ENCODE results near the gene MAST4.

The MAST4 gene

DNA sequence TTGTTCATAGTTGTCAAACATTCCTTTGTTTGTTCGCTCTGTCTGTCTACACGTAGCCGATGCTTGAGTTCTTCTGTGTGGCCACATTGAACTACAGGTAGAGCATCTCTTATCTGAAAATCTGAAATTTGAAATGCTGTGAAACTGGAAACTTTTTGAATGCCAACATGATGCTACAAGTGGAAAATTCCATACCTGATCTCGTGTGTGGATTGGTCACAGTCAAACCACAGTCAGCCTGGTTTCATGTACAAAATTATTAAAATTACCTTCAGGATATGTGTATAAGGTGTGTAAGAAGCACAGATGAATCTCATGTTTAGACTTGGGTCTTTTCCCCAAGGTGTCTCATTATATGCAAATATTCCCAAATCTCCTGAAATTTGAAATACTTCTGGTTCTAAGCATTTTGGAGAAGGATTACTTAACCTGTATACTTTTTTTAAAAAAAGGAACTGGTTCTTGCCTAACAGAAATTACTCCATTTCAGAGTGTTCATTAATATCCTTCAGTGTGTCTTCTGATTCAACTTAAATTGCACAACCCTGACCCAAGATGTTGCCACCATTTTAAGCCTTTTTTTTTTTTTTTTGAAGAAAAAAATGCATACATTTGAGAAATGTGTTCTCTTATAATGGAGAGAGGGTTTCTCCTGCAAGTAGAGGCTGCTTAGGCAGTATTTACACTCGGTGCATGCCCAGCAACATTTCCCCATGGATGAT, 254.3 kb downstream of the MAST4 start:
- no peak for DNase-seq

DNA sequence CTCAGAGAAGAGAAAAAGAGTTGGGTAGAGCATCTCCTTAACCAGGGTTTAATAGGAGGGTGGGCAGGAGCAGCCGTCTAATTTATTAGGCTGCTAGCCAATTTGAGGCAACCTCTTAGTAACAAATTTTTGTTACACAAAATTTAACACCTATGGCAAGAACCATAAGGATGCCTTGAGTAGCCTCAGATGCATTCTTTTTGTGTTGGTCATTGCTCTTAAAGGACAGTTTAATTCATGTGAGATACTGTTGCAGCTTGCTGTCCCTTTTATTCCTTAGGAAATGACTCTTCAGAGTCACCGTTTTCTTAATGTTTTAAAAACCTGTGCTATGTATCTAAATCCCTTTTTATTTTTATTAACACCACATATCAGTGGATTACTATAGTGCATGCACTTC, 255.1 kb downstream of the MAST4 start:
- DNase-seq, result no peak

DNA sequence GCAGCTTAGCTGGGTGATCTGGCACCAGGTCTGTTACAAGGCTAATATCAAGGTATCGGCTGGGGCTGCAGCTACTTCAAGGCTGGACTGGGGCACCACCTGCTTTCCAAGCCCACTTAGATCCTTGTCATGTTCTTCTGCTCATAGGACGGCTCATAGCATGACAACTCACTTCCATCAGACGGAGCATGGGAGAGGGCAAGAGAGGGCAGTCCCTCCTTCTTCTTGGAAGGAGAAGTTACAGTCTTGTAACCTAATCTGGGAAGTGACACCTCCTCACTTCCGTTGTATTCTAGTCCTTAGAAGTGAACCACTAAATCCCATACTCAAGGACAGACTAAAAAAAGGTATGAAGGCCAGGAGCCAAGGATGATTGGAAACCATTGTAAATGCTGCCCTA, 258.2 kb downstream of the MAST4 start:
- DNase-seq, result no peak

DNA sequence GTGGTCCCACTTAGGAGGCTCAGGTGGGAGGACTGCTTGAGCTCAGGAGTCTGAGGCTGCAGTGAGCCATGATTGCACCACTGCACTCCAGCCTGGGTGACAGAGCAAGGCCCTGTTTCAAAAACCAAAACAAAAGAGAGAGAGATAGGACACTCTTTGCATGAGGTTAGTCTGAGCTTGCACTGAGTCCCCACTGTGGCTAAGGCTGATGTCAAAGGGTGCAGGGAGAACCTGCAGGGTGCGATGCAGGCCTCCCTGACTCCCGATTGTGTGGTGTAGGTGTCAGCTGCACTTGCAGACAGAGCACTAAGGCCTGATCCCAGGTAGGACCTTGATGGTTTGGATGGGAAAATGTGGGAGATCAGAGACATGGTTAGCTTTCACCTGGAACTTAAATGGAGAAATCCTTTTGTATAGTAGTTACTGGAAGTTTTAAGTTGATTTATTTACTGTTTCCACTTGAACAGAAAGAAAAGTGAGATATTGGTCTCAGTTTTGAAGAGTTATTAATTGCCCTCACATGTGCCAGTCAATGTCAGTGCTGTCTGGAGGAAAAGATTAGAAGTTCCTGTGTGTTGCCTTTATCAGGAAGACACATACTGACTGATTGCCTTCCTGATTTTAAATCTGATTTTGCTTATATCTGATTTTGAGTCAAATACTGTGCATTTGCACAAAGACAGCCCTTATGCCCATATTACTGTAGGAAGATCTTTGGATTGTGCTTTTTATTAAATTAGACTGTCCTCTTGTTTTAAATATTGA, 260.0 kb downstream of the MAST4 start:
- no peak for DNase-seq

DNA sequence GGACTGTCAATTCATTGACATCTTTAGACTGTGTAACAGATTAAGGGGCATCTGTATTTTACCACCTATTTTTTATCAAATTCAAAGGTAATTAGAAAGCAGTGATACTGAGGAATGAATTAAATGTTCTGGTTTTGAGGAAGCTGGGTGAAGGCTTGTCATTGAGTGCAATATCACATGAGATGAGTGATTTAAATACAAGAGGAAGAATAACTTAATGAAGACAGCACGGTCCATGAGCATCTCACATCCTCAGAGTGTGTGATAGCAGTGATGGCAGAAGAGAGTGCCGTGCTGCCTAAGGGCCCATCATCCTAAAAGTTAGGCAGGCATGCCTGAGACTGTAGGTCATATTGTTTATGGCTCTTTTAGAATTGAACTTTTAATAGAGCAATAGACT, 263.3 kb downstream of the MAST4 start:
- no peak for DNase-seq

DNA sequence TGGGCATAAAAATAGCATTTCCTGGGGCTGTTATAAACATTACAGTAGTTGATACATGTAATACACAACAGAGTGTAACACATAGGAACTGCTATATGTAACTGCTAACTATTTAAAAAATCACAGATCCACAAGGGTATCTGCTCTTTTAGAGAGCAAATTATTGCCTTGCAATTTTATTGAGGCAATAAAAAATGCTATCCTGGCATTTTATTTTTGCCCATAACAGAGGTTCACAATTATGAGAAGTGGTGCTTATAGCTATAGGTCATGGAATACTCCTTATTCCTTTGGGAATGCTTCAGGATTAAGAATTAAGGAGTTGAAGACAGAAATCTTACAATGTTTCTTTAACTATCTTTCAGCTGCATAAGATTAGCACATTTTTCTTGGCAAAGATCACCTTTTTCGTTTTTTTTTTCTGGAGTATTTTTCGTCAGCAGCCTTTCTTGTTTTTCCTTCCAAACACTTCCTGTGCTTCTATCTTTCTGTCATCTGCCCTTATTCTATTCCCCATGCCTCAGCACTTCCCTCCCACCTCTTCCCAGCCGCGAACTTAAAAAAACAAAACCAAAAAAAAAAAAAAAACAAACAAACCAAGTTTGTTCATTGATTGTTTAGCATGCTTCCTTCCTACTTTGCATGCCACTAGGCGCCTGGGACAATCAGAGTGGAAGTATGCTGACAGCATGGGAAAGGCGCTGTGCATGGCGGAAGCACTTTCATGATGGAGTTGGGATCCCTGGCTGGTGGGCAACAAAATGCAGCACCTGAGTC, 264.2 kb downstream of the MAST4 start:
- DNase-seq, result no peak

DNA sequence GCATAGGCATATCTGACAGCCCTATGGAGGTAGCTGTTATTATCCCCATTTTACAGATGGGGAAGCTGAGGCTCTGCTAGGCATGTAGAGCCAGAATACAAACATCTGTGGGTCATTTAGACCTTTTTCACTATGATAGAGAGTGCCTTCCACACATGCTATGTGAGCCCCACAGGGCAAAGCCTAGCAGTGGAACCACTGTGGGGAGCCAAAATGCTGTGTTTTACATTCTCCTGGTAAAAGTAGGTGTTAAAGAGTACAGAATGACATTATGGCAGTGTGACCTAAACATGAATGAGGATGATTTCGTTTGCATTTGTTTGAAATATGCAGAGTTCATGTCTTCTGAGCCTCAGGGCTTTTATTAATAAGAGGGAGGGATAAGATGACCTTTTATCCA, 265.2 kb downstream of the MAST4 start:
- DNase-seq, result no peak

DNA sequence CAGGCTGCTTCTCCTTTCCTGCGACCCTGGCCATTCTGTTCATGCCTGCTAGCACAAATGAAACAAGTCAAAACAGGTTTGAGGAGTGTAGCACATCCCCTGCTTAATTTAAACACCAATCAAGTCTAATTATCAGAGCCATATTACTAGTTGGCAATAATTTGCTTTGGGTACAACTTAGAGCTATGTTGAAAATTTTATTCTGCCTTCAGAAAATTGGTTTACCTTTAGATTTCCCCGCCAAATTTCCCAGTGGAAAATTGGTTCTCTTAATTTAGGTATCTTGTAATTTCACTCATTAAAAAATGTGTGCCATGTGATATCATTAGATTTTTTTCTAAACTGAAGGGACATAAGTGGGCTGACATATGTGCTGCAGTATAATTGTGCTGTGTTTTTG, 265.8 kb downstream of the MAST4 start:
- no peak for DNase-seq

DNA sequence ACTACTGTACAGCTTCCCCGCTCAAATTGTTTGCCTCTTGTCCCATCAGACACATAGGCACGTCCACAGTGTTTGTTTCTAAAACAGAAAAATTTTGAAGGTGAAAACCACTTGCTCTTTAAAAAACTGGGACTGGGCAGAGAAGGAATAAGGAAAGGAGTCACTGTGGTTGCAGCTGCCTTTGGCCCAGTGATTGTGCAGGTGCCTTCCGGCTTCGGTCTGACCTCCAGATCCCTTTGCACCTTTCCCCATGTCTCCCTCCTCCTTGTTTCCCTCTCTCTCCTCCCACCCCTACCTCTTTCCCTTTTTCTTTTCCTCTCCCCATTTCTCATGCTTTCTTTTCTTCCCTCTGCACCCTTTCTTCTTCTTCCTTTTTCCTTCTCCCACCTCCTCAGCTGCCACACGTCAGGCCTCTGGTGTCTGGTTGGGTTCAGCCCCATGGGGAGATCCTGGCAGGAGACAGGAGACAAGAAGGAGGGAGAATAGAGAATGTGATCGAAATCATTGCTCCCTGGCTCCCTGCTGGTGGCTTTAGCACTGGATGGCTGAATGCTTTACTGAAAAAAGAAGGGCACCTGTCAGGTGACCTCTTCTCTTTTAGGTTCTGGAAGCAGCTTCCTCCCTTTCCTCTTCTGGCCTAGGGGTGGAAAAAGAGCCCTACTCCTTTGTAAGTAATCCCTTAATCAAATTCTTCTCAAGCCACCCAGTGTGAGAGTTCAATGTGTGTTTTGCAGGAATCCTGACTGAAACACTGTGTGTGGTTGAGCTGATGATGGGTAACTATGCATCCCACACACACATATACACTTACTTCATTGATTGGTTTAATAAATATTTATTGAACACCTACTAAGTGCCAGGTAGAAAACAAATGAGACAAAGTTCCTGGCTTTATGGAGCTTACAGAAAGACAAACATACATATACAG, 267.3 kb downstream of the MAST4 start:
- no peak for DNase-seq

DNA sequence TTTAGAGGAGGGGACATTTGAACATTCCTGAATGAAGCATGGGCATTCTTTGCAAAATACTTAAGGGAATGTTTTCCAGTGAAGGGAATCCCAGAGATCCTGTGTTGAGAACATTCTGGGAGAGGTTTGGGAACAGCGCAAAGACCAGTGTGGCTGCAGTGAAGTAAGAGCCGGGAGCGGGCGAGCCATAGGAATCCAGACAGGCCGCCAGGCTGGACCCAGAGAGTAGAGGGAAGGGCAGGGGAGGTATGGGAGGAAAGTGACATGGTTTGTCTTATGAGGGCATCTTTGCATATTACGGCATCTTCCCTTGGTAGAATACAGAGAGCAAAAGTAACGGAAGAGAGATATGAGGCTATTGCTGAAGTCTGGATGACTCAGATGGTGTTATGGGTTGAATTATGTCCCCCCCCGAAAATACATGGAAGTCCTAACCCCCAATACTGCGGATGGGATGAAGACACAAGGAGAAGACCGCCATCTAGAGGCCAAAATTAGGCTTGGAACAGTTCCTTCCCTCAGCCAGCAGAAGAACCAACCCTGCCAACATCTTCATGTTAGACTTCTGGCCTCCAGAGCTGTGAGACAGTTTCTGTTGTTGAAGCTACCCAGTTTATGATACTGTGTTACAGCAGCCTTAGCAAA, 268.2 kb downstream of the MAST4 start:
- DNase-seq, result no peak

DNA sequence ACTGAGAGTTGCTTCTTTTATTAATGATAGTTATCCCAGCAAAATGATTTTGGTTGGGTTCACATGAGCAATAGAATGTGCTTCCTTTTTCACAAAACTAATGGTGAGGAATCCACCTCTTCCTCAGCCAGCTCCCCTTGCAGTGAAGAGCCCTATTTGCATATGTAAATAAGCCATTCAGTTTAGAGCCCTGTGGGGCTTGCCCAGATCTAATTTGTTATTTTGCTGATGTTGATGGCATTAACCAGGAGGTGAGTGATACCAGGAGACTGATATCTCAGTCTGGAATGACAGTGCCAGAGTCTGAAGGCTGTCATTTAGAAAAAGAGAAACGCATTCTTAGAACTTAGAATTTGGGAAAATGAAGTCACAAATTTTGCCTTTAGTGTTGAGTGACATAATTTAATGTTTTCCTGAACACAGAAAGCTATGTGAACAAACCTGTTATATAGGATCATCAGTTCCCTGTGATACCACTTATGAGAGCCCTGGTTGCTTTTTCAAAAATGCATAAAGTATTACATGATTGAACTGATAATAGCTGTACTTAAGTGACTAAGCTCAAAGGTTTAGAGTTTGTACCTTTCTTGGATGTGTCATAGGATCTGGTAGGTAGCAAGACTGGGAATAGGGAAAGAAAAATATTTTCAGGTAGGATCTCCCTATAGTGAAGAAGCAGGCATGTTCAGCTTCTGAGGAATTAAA, 271.6 kb downstream of the MAST4 start:
- DNase-seq, result no peak

DNA sequence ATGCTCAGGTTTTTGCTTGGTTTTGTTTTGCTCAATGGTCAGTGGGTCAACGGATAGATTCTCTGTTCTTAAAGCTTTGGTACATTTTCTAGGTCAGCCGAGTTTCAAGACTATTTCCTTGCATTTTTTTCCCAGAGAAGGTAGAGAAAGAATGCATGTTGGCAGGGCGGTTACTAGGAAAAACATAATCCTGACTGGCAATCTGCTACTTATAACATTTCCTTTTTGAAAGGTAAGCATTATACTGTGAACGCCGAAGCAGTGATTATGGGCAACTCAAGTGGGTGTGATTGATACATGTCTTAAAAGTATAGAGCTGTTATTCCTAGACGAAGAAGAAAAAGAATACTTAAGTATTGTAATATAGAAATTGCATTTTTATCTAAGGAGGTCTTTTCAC, 273.2 kb downstream of the MAST4 start:
- no peak for DNase-seq

DNA sequence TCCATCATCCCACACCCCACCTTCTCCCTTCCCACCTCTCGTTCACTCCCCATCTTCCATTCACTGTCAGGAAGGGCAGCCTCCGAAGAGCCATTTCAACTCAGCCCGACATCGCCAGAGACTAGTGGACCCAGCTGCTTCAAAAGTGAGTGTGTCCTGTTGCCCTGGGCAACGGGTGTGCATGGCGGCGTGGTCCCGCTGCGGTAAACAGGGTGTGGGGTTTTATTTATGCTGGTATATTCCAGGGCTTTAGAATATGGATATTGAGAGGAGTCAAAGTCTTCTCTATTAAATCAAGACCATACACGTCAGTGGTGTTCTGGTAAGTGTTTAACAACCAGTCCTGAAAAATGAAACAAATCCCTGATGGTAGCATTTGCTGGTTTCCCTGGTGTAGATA, 274.5 kb downstream of the MAST4 start:
- DNase-seq, result no peak

DNA sequence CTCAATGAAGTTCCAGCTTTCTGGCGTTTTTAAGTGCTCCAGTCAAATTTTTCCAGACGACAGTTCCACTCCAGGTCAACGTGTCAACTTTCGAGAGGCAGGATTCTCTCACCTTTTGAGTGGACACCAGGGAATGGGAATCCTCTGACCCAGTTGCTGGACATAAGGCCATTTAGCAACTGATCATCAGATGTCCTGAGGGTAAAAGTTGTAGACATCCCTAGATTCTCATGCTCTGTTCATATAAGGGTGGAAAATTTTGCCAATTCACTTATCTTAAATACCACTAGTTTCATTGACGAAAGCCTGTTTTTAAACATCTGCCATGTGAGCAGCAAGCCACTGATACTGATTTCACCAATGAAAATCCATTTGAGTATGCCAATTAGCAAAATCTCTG, 275.5 kb downstream of the MAST4 start:
- DNase-seq, result no peak

DNA sequence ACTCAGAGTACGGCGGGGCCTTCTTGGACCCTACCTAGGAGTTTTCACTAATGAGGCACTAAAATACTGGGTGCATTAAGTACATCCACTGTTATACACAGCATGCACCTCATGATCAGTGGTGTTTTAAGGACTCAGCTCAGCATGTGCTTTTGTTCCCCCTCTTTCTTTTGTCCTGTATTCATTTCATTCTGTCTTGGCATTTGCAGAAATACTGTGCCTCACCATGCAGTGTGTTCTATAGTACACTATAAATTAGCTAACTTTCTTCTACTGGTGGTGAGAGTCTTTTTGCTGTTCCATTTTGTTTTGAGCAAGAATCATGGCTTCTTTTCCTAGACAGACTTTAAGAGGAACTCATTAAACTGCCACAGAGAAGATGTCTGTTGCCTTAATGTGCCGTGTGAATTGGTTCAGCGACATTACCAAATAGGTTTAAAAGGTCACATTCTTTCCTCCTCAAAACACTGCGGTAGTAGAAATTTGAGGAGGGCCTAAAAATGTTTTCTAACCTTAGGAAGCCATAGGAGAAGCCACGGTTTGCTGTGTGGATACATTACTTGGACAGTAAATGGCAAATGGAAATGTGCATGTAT, 276.6 kb downstream of the MAST4 start:
- DNase-seq, result no peak

DNA sequence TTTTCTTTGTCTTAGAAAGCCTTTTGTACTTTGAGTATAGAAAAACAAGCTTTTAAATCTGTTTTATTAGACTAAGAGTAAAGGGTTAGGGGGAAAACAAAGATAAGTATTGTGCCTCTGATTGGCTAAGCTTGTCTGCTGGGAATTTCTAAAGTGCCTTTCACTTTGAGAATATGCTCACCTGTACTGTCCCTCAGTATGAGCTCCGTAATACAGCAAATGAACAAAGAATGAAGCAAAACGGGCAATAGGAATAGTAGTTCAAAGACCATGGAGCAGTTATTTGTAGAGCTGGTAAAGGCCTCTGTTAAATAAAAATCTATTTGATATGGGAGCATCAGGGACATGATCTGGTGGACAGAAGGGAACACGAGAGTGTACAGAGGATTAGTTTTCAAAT, 277.8 kb downstream of the MAST4 start:
- DNase-seq, result no peak

DNA sequence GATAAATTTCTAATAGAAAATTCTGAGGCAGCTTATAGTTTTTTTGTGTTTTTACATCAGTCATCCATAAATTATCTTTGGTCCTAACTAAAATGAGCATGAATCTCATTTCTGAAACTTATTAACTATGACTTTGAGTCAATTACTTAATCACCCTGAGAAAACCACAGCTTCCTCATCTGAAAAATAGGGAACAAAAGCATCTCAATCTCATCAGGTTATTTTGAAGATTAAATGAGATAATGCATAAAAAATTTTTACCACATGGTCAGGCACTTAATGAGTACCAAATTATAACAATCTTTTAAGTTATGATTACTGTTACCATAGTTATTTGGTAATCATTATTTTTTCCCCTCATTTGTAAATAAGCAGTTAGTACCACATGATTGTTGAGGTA, 279.1 kb downstream of the MAST4 start:
- no peak for DNase-seq

DNA sequence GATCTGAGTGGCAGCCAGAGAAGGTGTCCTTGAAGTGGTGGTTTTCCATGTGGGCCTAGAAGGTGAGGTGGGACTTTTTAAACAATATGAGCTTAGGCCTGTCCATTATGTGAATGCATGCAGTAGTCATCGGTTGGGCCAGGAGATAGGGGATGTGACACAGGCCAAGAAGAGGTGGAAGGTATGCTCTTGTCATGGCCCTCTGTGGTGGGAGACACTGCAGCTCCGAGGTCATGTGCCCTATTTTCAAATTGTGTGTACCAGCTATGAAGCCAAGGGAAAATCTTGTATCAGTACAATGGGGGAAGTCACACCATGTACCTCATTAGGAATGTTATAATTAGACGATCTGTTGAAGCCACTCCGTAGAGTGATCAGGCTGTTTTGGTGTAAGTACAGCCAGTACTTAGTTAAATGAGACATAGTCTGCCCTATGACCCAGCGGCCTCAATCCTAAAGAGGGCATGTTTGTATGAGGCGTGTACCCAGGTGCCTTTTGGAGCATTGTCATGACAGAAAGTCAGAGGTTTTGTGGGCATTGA, 280.1 kb downstream of the MAST4 start:
- DNase-seq, result no peak

DNA sequence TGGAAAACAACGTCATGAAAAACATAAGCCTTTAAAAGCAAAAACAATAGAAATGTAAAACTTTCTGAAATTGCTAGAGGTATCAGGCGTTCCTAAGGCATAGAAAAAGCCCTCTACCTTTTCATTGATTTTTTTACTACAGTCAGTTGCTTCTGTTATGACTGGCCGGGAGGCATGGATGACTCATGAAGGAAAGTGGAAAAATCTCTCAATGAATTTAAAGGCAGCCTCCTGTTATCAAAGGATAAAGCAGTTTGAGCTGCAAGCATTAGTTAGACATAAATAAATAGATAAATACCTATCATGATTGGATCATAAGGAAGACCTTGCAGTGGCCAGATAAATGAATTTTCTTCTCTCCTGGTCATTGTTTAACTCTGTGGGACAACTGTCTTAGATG, 281.6 kb downstream of the MAST4 start:
- no peak for DNase-seq

DNA sequence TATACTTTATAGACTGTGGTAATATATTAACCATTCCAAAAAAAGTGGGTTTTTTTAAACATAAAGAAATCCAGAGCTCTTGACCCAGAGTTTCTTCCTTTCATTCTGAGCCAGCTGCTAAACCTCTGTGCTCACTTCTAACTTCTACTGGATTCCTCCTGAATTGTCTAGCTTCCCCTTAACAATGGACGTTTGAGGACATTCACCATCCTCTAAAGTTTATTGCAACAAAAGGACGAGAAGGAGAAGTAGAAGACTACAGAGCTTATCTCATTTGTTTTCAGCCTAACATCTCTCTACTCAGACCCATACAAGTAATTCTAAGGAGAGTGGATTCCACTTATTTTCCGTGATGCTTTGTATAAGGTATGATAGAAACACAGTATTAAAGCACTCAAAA, 284.2 kb downstream of the MAST4 start:
- DNase-seq, result no peak

Data from central memory CD4-positive, alpha-beta T cell (primary cell).